Tibial nerve (tissue), 3 donors: ENCODE measurements around the gene ZNF746.

ENCODE experiments used
- POLR2A ChIP-seq, 2 donors: fragments of 450-650 bp; IDR thresholded peaks; one replicate each; pipeline ENCODE4 v1.6.1; 2017; ENCODE audit warnings: antibody characterized with exemption in 2 of 2, mild to moderate bottlenecking in 2 of 2, moderate library complexity in 2 of 2
- TF ChIP-seq, protein P1 (sequence below), 5 experiments: fragments of 200-600 bp in 3 of 5; fragments of 450-650 bp in 2 of 5; sonication (generic) in 3 of 5; IDR thresholded peaks; one replicate each; pipeline ENCODE4 v1.5.1; 2016 to 2019; ENCODE audit warnings: antibody characterized with exemption in 5 of 5, mild to moderate bottlenecking in 3 of 5, moderate library complexity in 2 of 5

GRCh38 chr7:149527414-149527813 is 29.8 kb upstream of the ZNF746 start:
- no peak for TF ChIP-seq POLR2A (IDR thresholded peaks at IDR 0.05)
- TF ChIP-seq, protein P1, sequence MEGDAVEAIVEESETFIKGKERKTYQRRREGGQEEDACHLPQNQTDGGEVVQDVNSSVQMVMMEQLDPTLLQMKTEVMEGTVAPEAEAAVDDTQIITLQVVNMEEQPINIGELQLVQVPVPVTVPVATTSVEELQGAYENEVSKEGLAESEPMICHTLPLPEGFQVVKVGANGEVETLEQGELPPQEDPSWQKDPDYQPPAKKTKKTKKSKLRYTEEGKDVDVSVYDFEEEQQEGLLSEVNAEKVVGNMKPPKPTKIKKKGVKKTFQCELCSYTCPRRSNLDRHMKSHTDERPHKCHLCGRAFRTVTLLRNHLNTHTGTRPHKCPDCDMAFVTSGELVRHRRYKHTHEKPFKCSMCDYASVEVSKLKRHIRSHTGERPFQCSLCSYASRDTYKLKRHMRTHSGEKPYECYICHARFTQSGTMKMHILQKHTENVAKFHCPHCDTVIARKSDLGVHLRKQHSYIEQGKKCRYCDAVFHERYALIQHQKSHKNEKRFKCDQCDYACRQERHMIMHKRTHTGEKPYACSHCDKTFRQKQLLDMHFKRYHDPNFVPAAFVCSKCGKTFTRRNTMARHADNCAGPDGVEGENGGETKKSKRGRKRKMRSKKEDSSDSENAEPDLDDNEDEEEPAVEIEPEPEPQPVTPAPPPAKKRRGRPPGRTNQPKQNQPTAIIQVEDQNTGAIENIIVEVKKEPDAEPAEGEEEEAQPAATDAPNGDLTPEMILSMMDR (IDR thresholded peaks at IDR 0.05) = no peak
